Neuronal stem cell (in vitro differentiated cells): Measurements from ENCODE around the gene ANO1. TPM values are rescaled to one million over a fixed set of nuclear protein-coding genes. Genes with fewer than 3 reads are reported as not detected.

Experiments used
- DNase-seq: peaks from one replicate; pipeline ENCODE4 v3.0.0-alpha.2; 2013; ENCODE audit warnings: low spot score
- H2AFZ ChIP-seq: one replicate; pipeline ENCODE4 v1.6.1; 2013; ENCODE audit warnings: mild to moderate bottlenecking, low read length, inconsistent platforms
- H2AK5ac ChIP-seq: 2 replicates; pipeline ENCODE4 v1.6.1; 2013; ENCODE audit warnings: low read depth, mild to moderate bottlenecking, inconsistent platforms, low read length, moderate library complexity, mixed read lengths
- H2BK120ac ChIP-seq: 2 replicates; pipeline ENCODE4 v1.6.1; 2013; ENCODE audit warnings: low read depth, mild to moderate bottlenecking, inconsistent platforms, low read length, moderate library complexity, mixed read lengths
- H2BK12ac ChIP-seq: one replicate; pipeline ENCODE4 v1.6.1; 2013; ENCODE audit warnings: low read length, inconsistent platforms
- H2BK15ac ChIP-seq: 2 replicates; pipeline ENCODE4 v1.6.1; 2013; ENCODE audit warnings: mild to moderate bottlenecking, low read length, inconsistent platforms, mixed read lengths
- H2BK5ac ChIP-seq: one replicate; pipeline ENCODE4 v1.6.1; 2013; ENCODE audit warnings: inconsistent platforms, mild to moderate bottlenecking, low read length, moderate library complexity
- H3K14ac ChIP-seq: one replicate; pipeline ENCODE4 v1.6.1; 2013; ENCODE audit warnings: low read length, inconsistent platforms
- H3K18ac ChIP-seq: 2 replicates; pipeline ENCODE4 v1.6.1; 2013; ENCODE audit warnings: low read length, inconsistent platforms
- H3K23ac ChIP-seq: 2 replicates; pipeline ENCODE4 v1.6.1; 2013; ENCODE audit warnings: low read depth, mild to moderate bottlenecking, mixed read lengths, low read length, inconsistent platforms; ENCODE audit not compliant: poor library complexity
- H3K27ac ChIP-seq: replicated peaks from 3 replicates; pipeline ENCODE4 v1.5.1; 2013; ENCODE audit warnings: low read length, inconsistent platforms
- H3K27me3 ChIP-seq, 3 experiments: 2 replicates each; pipeline ENCODE4 v1.6.1; 2013; ENCODE audit warnings: low read length in 3 of 3, mild to moderate bottlenecking in 2 of 3, inconsistent platforms in 1 of 3, low read depth in 1 of 3, mixed read lengths in 1 of 3, moderate library complexity in 1 of 3; ENCODE audit not compliant: control insufficient read depth in 3 of 3, insufficient read depth in 3 of 3
- H3K36me3 ChIP-seq, 2 donors: replicated peaks in 1 of 2; 2 replicates each; pipeline ENCODE4 v1.6.1; 2013; ENCODE audit warnings: low read length in 2 of 2; ENCODE audit not compliant: control insufficient read depth in 2 of 2, insufficient read depth in 2 of 2
- H3K4ac ChIP-seq: 2 replicates; pipeline ENCODE4 v1.6.1; 2013; ENCODE audit warnings: inconsistent platforms, mild to moderate bottlenecking, low read length, moderate library complexity
- H3K4me1 ChIP-seq, 2 donors: 1 replicate in 1 of 2; 2 replicates in 1 of 2; pipeline ENCODE4 v1.6.1; 2013; ENCODE audit warnings: low read length in 2 of 2, low read depth in 1 of 2; ENCODE audit not compliant: control insufficient read depth in 2 of 2, insufficient read depth in 1 of 2
- H3K4me2 ChIP-seq: one replicate; pipeline ENCODE4 v1.6.1; 2013; ENCODE audit warnings: mild to moderate bottlenecking, low read length, inconsistent platforms; ENCODE audit not compliant: insufficient read depth, poor library complexity, severe bottlenecking
- H3K4me3 ChIP-seq, 2 donors: 2 replicates each; pipeline ENCODE4 v1.5.1; 2013; ENCODE audit warnings: low read length in 2 of 2, mild to moderate bottlenecking in 2 of 2, inconsistent platforms in 1 of 2, moderate library complexity in 1 of 2
- H3K79me1 ChIP-seq: one replicate; pipeline ENCODE4 v1.6.1; 2013; ENCODE audit warnings: low read depth, mild to moderate bottlenecking, inconsistent platforms, low read length, moderate library complexity
- H3K9ac ChIP-seq: one replicate; pipeline ENCODE4 v1.6.1; 2013; ENCODE audit warnings: mild to moderate bottlenecking, low read depth, low read length, inconsistent platforms; ENCODE audit not compliant: poor library complexity
- H3K9me3 ChIP-seq, 2 donors: replicated peaks in 1 of 2; 2 replicates each; pipeline versions ENCODE3 to v1.6.1; 2013; ENCODE audit warnings: low read length in 2 of 2, mild to moderate bottlenecking in 2 of 2, inconsistent platforms in 1 of 2, low read depth in 1 of 2, mixed read lengths in 1 of 2, moderate library complexity in 1 of 2; ENCODE audit not compliant: control insufficient read depth in 2 of 2, insufficient read depth in 1 of 2
- H4K8ac ChIP-seq: one replicate; pipeline ENCODE4 v1.6.1; 2013; ENCODE audit warnings: low read depth, mild to moderate bottlenecking, inconsistent platforms, low read length, moderate library complexity
- H4K91ac ChIP-seq: one replicate; pipeline ENCODE4 v1.6.1; 2013; ENCODE audit warnings: low read length, low read depth, mild to moderate bottlenecking, inconsistent platforms; ENCODE audit not compliant: poor library complexity
- WGBS, 2 donors: extraction: QIAGEN DNeasy Blood & Tissue Kit; methylation state at CpG; one replicate each; pipeline ENCODE4 v1.1.7; 2013; ENCODE audit warnings: missing lambda C conversion rate in 2 of 2, mixed read lengths in 1 of 2; ENCODE audit not compliant: insufficient read length in 2 of 2, insufficient replicate concordance in 1 of 2; ENCODE audit errors: extremely low coverage in 2 of 2; 5-methylcytosine and 5-hydroxymethylcytosine counted together
- polyA plus RNA-seq, 2 experiments: library from polyadenylated mRNA; stranded (reverse); fragments of 200-250 nt; gene quantifications; one replicate each; pipeline ENCODE4 v1.2.3, GENCODE V29; 2013

Gene ANO1
- polyA plus RNA-seq (2013, experiment 1 of 2), result 0.20 TPM
- polyA plus RNA-seq (2013, experiment 2 of 2), result 0.28 TPM

GRCh38 chr11:70078095-70078780 is at the start of gene ANO1:
Gene ANO1 (plus strand): TSS chr11:70078317. CDS start chr11:70078607, 290 bp downstream.
- Histone ChIP-seq H3K79me1 (no peaks in the 10 kb centered on the region), H3K4ac (no peak within 1 kb of the TSS), H4K8ac (no peak within 1 kb of the TSS), H3K18ac (peak within 1 kb of the TSS; percentile 27), H3K14ac (no peak within 1 kb of the TSS), H4K91ac (no peak within 1 kb of the TSS), H2AK5ac (peak within 1 kb of the TSS; percentile 17), H2AFZ (no peak within 1 kb of the TSS), H3K4me2 (peak within 1 kb of the TSS; percentile 70), H3K36me3 (no peaks in the 10 kb centered on the region), H3K4me3 (peak within 1 kb of the TSS in 1 of 2 donors; percentile 71), H2BK12ac (no peak within 1 kb of the TSS), H2BK5ac (no peak within 1 kb of the TSS), H3K4me1 (peaks cover 0 to 2% of the 10 kb centered on the region in 2 donors), H3K23ac (peak within 1 kb of the TSS; percentile 31), H2BK15ac (no peak within 1 kb of the TSS), H3K27me3 (peaks cover 24 to 92% (median 74%) of the 10 kb centered on the region in 3 experiments), H2BK120ac (no peak within 1 kb of the TSS), H3K9ac (peak within 1 kb of the TSS; percentile 47), H3K9me3 (no peaks in the 10 kb centered on the region), H3K27ac (no peak within 1 kb of the TSS)
- no CpG with 5 or more reads among the region's 87 CpGs for WGBS, 2 donors
- no peak for DNase-seq

DNA sequence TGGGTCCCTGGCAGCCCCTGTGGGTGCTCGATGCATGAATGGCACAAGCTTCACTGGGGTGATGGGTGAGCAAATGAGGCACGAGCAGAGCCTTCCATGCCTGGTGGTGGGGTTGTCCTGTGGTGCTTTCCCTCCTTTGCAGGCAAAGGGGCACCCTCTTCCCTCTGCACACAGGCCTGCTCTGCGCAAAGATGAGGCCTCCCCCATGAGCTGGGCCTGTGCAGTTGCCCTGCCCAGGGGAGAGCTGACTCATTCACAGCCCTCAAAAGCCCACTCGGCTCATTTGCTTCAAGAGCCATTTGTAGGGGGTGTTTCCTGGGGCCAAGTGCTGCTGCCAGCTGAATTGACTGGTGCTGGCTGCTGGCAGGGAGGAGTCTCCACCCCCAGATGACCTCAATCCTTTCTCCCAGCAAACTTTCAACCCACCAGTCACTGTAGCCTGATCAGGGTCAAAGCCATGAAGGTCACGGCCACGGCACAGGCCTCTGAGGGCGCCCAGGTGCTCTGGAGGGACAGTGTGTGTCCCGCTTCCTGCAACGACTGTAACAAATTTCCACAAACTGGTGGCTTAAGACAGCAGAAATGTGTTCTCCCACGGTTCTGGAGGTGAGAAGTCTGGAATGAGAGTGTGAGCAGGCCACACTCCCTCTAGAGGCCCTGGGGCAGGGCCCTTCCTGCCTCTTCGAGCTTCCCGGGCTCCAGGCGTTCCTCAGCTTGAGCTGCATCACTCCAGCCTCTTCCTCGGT is 48.8 kb upstream of the ANO1 start:
- H2BK5ac ChIP-seq, result no peak overlapping the region
- no peak overlapping the region for H3K4me3 ChIP-seq
- no peak overlapping the region for H4K8ac ChIP-seq
- H2AK5ac ChIP-seq, result no peak overlapping the region
- H3K9ac ChIP-seq, result no peak overlapping the region
- H3K4me1 ChIP-seq, result no peaks in the 10 kb centered on the region
- H2AFZ ChIP-seq, result no peak overlapping the region
- peak overlapping the region; percentile 23 for H3K14ac ChIP-seq
- no peak overlapping the region for H3K23ac ChIP-seq
- H3K4ac ChIP-seq, result no peak overlapping the region
- H4K91ac ChIP-seq, result peak overlapping the region; percentile 14
- no peak overlapping the region for H2BK15ac ChIP-seq
- no CpG with 5 or more reads among the region's 14 CpGs for WGBS, 2 donors
- H2BK120ac ChIP-seq, result no peak overlapping the region
- peaks cover 0 to 6% (median 0%) of the 10 kb centered on the region in 3 experiments for H3K27me3 ChIP-seq
- H3K79me1 ChIP-seq, result no peaks in the 10 kb centered on the region
- DNase-seq, result no peak
- H3K27ac ChIP-seq, result no peak overlapping the region
- no peak overlapping the region for H2BK12ac ChIP-seq
- H3K4me2 ChIP-seq, result no peak overlapping the region
- H3K18ac ChIP-seq, result peak overlapping the region; percentile 58
- H3K9me3 ChIP-seq, result no peaks in the 10 kb centered on the region
- no peaks in the 10 kb centered on the region for H3K36me3 ChIP-seq

DNA sequence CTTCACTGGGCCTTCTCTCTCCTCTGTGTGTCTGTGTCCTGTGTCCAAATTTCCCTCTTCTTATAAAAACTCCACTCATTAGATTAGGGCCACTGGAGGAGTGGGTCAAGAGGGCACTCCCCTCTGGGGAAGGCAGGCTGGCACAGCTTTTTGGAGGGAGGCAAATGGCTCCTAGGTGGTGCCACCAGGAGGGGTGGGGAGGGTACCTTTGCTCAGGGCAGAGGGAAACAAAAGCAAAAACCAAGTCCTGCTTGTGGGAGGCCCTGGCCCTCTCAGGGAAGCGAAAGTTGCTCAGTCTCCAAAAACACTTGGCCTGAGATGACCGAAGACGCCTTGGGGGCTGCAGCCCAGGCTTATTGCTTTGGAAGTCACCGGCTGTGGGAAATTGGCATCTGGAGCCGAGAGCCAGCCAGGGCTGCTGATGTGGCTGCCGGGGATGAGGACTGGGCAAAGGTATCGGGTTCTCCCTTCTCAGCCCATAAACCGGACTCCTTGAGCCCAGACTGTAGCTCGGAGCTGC is 48.2 kb upstream of the ANO1 start:
- Histone ChIP-seq H3K9me3 (no peaks in the 10 kb centered on the region), H2AK5ac (peak overlapping the region; percentile 41), H2BK15ac (no peak overlapping the region), H2AFZ (no peak overlapping the region), H2BK120ac (no peak overlapping the region), H2BK12ac (no peak overlapping the region), H4K8ac (no peak overlapping the region), H3K36me3 (no peaks in the 10 kb centered on the region), H2BK5ac (no peak overlapping the region), H3K9ac (no peak overlapping the region), H4K91ac (no peak overlapping the region), H3K4me3 (no peak overlapping the region), H3K79me1 (no peaks in the 10 kb centered on the region), H3K27ac (no peak overlapping the region), H3K23ac (no peak overlapping the region), H3K14ac (no peak overlapping the region), H3K4me1 (peaks cover 0 to 3% of the 10 kb centered on the region in 2 donors), H3K18ac (peak overlapping the region; percentile 39), H3K4me2 (no peak overlapping the region), H3K4ac (no peak overlapping the region), H3K27me3 (peaks cover 0 to 6% (median 0%) of the 10 kb centered on the region in 3 experiments)
- WGBS, 2 donors, result no CpG with 5 or more reads among the region's 9 CpGs
- no peak for DNase-seq

DNA sequence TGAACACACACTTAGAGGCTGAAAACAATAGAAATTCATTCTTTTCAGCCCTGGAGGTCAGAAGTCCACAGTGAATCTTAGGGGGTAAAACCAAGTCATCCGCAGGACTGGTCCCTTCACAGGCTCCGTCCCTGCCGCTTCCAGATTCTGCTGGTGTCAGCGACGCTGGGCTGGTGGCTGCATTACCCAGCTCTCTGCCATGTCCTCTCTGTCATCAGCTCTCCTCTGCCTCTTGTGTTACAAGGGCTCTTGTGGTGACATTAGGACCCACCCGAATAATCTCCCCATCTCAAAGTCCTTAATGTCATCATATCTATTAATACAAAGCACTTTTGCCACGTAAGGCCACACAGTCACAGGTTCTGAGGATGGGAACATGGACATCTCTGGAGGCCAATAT is 47.7 kb upstream of the ANO1 start:
- Histone ChIP-seq H3K9ac (no peak overlapping the region), H3K14ac (no peak overlapping the region), H3K27ac (no peak overlapping the region), H3K4me3 (no peak overlapping the region), H3K4ac (no peak overlapping the region), H4K8ac (no peak overlapping the region), H2AFZ (no peak overlapping the region), H2AK5ac (no peak overlapping the region), H3K4me2 (no peak overlapping the region), H2BK120ac (no peak overlapping the region), H3K79me1 (no peaks in the 10 kb centered on the region), H3K36me3 (no peaks in the 10 kb centered on the region), H3K9me3 (no peaks in the 10 kb centered on the region), H3K18ac (no peak overlapping the region), H3K23ac (no peak overlapping the region), H3K4me1 (peaks cover 0 to 3% of the 10 kb centered on the region in 2 donors), H2BK5ac (no peak overlapping the region), H4K91ac (no peak overlapping the region), H2BK12ac (no peak overlapping the region), H3K27me3 (peaks cover 0 to 6% (median 0%) of the 10 kb centered on the region in 3 experiments), H2BK15ac (no peak overlapping the region)
- DNase-seq, result no peak
- WGBS, 2 donors, result no CpG with 5 or more reads among the region's 7 CpGs
